GM21723 (cell line): ENCODE results near the gene CCDC152.
"Not testable (repeated sequence)": the region's sequence is repeated elsewhere in the genome, so short reads cannot be mapped to it uniquely, and the experiment has no call there.

Experiments used
- ATAC-seq: cut with Tn5 transposase; IDR thresholded peaks from one replicate; pipeline ENCODE4 v1.9.1; 2021; ENCODE audit warnings: mild to moderate bottlenecking, moderate library complexity; ENCODE audit not compliant: unreplicated experiment

CCDC152 gene

GRCh38 chr5:42756606-42757601 is at the start of gene CCDC152:
TSS of gene CCDC152 (plus strand) at chr5:42756818. CDS start at chr5:42759122, 2,304 bp downstream.
- peak; percentile 93 for ATAC-seq

- no peak for ATAC-seq
Observed at GRCh38 chr5:42715785-42716184, 40.8 kb upstream of the CCDC152 start.

GRCh38 chr5:42718591-42718990 is 38.0 kb upstream of the CCDC152 start:
- peak; percentile 84 for ATAC-seq

GRCh38 chr5:42719034-42719433 is 37.6 kb upstream of the CCDC152 start:
- no peak for ATAC-seq

GRCh38 chr5:42720251-42720650 is 36.4 kb upstream of the CCDC152 start:
- ATAC-seq, result no peak

DNA sequence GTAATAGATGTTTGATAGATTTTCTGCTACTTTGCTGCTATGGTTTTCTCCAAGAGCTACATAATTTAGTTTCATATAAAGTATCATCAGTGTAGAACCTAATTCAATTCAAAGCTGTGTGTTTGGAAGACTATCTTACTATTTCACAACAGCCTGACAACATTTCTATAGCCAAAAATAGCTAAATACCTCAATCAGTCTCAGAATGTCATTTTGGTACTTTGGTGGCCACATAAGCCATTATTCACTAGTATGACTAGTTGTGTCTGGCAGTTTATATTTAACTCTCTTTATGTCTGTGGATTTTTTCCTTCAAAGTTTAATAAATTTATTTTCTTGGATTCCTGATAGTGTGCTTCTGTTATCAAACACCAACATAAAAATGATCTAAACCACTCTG is 35.1 kb upstream of the CCDC152 start:
- ATAC-seq, result no peak

DNA sequence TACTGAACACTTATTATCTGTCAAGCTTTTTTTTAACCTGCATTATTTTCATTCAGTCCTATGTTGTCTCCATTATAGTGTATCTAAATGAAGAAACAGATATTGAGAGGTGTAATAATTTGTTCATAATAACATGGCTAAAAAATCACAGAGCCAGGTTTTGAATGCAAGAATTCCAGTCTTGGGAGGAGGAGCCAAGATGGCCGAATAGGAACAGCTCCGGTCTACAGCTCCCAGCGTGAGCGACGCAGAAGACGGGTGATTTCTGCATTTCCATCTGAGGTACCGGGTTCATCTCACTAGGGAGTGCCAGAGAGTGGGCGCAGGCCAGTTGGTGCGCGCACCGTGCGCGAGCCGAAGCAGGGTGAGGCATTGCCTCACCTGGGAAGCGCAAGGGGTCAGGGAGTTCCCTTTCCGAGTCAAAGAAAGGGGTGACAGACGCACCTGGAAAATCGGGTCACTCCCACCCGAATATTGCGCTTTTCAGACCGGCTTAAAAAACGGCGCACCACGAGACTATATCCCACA is 22.0 kb upstream of the CCDC152 start:
- ATAC-seq, result not testable (repeated sequence)

GRCh38 chr5:42740920-42741319 is 15.7 kb upstream of the CCDC152 start:
- ATAC-seq, result no peak

DNA sequence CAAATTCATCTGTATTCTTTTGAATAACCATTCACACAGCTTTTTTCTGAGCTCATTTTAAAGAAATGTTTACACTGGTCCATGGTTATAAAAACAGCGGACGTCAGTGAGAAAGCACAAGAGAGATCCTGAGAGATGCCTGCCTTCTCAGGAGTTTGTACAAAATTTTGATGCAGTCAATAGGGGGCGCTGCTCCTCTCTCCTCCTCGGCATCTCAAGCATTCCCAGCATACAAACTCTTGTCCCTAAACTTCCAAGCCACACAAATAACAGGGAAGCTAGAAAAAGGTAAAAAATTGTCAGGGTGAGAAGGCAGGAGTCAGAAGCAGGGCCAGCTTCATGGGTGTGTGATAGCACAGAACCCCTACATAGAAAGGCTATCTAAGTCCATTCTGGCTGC is 11.2 kb upstream of the CCDC152 start:
- ATAC-seq, result no peak

DNA sequence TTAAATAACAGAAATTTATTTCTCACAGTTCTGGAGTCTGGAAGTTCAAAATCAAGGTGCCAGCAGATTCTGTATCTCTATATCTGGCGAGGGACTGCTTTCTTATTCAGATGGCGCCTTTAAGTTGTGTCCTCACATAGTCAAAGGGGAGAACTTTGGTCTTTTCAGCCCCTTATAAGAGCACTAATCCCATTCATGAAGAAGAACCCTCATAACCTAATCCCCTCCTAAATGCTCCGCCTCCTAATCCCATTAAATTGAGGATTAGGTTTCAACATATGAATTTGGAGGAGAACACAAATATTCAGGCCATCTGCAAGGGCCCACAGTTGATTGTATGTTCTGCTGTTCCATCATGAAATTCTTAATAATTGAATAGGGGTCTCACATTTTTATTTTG is 10.8 kb upstream of the CCDC152 start:
- ATAC-seq, result no peak

- ATAC-seq, result peak; percentile 60
Observed at GRCh38 chr5:42749020-42749419, 7.6 kb upstream of the CCDC152 start.

- no peak for ATAC-seq
Observed at GRCh38 chr5:42750507-42750906, 6.1 kb upstream of the CCDC152 start.

- ATAC-seq, result no peak
Observed at GRCh38 chr5:42751044-42751443, 5.6 kb upstream of the CCDC152 start.

GRCh38 chr5:42753099-42753498 is 3.5 kb upstream of the CCDC152 start:
- ATAC-seq, result no peak

DNA sequence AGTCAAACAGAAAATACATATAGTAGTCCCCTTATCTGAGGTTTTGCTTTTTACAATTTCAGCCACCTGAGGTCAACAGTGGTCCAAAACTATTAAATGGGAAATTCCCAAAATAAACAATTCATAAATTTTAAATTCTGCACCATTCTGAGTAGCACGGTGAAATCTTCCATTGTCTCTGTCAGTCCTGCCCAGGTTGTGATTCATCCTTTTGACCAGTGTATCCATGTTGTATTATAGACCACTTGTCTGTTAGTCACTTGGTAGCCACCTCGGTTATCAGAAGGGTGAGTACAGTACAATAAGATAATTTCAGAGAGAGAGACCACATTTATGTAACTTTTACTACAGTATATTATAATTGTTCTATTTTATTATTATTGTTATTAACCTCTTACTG is 2.8 kb downstream of the CCDC152 start:
- no peak for ATAC-seq

DNA sequence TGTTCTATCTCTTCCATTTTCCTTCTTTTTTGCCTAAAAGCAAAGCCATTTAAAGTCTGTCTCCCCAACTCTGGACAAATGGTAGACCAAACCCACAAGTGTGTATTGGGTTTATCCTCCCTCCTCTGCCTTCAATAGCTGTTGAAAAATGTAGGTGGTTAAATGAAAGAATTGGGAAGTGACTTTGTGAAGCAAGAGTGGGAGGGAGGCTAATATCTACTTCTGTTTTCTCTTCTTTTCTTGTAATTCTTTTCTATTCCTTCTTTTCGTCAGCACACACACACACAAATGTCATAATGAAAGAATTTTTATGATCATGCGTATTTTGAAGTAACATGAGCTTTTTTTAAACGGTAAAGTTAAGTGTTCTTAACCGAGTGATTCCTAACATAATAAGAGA is 3.8 kb downstream of the CCDC152 start:
- ATAC-seq, result no peak

- ATAC-seq, result no peak
Observed at GRCh38 chr5:42761791-42762190, 5.2 kb downstream of the CCDC152 start.

- no peak for ATAC-seq
Observed at GRCh38 chr5:42767491-42768105, 11.0 kb downstream of the CCDC152 start.

DNA sequence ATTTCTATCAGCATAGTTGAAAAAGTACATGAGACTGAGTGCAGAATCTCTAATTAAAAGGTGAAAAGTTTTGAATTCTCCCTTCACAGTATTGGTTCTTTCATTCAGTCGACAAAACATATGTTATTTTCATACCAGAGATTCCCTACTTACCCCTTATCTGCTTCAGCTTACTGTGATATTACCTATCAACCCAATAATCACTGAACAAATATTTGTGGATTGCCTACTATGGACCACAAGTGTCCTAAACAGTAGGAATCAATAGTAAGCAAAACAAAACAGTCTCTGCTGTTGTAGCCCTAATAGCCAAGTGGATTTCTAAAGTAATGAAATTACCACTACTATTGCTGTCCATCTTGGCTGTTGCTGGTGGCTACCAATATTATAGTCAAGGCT is 11.5 kb downstream of the CCDC152 start:
- no peak for ATAC-seq

- ATAC-seq, result no peak
Observed at GRCh38 chr5:42770003-42770402, 13.4 kb downstream of the CCDC152 start.

- no peak for ATAC-seq
Observed at GRCh38 chr5:42772265-42772993, 15.8 kb downstream of the CCDC152 start.
